Neural progenitor cell (in vitro differentiated cells): Measurements from ENCODE around the gene DNAAF5. TPM values are rescaled to one million over a fixed set of nuclear protein-coding genes. Genes with fewer than 3 reads are reported as not detected.
A peak's percentile ranks its signal among the peaks of the same experiment; 100 is the strongest.

Experiments used
- DNase-seq: peaks from one replicate; pipeline ENCODE4 v3.0.0-alpha.2; 2016; ENCODE audit warnings: low spot score
- H2AFZ ChIP-seq: fragments of 200-600 bp; sonication (generic); replicated peaks from 2 replicates; pipeline ENCODE4 v1.6.1; 2016; ENCODE audit warnings: antibody characterized with exemption
- H3F3A ChIP-seq: fragments of 200-600 bp; sonication (generic); 2 replicates; pipeline ENCODE4 v1.6.1; 2016; ENCODE audit warnings: antibody characterized with exemption, low read depth
- H3K27ac ChIP-seq: fragments of 200-600 bp; sonication (generic); 2 replicates; pipeline ENCODE4 v1.5.1; 2016; ENCODE audit warnings: mild to moderate bottlenecking
- H3K27me3 ChIP-seq: fragments of 200-600 bp; sonication (generic); 2 replicates; pipeline ENCODE4 v1.6.1; 2016; ENCODE audit warnings: mild to moderate bottlenecking, moderate library complexity
- H3K36me3 ChIP-seq: fragments of 200-600 bp; sonication (generic); 2 replicates; pipeline ENCODE4 v1.5.1; 2016
- H3K4me1 ChIP-seq: fragments of 200-600 bp; sonication (generic); 2 replicates; pipeline ENCODE4 v1.6.1; 2016; ENCODE audit warnings: mixed run types
- H3K4me2 ChIP-seq: fragments of 200-600 bp; sonication (generic); 2 replicates; pipeline ENCODE4 v1.6.1; 2016
- H3K4me3 ChIP-seq: fragments of 200-600 bp; sonication (generic); 2 replicates; pipeline ENCODE4 v1.5.1; 2016
- H3K79me2 ChIP-seq: fragments of 200-600 bp; sonication (generic); 2 replicates; pipeline ENCODE4 v1.6.1; 2016; ENCODE audit warnings: low read depth
- H3K9ac ChIP-seq: fragments of 200-600 bp; sonication (generic); 2 replicates; pipeline ENCODE4 v1.6.1; 2016
- H3K9me3 ChIP-seq: fragments of 200-600 bp; sonication (generic); 2 replicates; pipeline ENCODE4 v1.5.1; 2016; ENCODE audit warnings: low read depth
- H4K20me1 ChIP-seq: fragments of 200-600 bp; sonication (generic); 2 replicates; pipeline ENCODE4 v1.6.1; 2016; ENCODE audit warnings: low read depth
- H3K27ac Mint-ChIP-seq: 3 replicates; pipeline ENCODE4 v1.8.0; 2021; ENCODE audit warnings: mixed read lengths
- H3K27me3 Mint-ChIP-seq: 2 replicates; pipeline ENCODE4 v1.8.0; 2022; ENCODE audit warnings: low read depth, mild to moderate bottlenecking, inconsistent platforms, moderate library complexity, mixed read lengths; ENCODE audit not compliant: insufficient read depth
- H3K36me3 Mint-ChIP-seq: 3 replicates; pipeline ENCODE4 v1.8.0; 2021; ENCODE audit warnings: mixed read lengths
- H3K4me1 Mint-ChIP-seq: 3 replicates; pipeline ENCODE4 v1.8.0; 2021; ENCODE audit warnings: mixed read lengths
- H3K4me3 Mint-ChIP-seq: 3 replicates; pipeline ENCODE4 v1.8.0; 2021; ENCODE audit warnings: mild to moderate bottlenecking, moderate library complexity, mixed read lengths
- H3K9me3 Mint-ChIP-seq: 3 replicates; pipeline ENCODE4 v1.8.0; 2020; ENCODE audit warnings: mixed read lengths
- EZH2 ChIP-seq: fragments of 200-600 bp; sonication (generic); IDR thresholded peaks from 2 replicates; pipeline ENCODE4 v1.6.1; 2017; ENCODE audit warnings: antibody characterized with exemption, mild to moderate bottlenecking, moderate library complexity
- EZH2phosphoT487 ChIP-seq: fragments of 200-600 bp; sonication (generic); IDR thresholded peaks from 2 replicates; pipeline ENCODE4 v1.6.1; 2017; ENCODE audit warnings: antibody characterized with exemption
- total RNA-seq: library from RNA; depleted of rRNA; stranded (reverse); fragments of >200 nt; gene quantifications from 2 replicates; pipeline ENCODE4 v1.2.3, GENCODE V29; 2015; ENCODE audit warnings: low replicate concordance
- TF ChIP-seq, protein P1 (sequence below): fragments of 200-600 bp; sonication (generic); IDR thresholded peaks from 2 replicates; pipeline ENCODE4 v1.5.1; 2017; ENCODE audit warnings: antibody characterized with exemption, mild to moderate bottlenecking

DNAAF5 gene
- total RNA-seq, 1 donor from 2014 or later, result 23.5 TPM

GRCh38 chr7:716636-717035, 9.9 kb upstream of the DNAAF5 start:
- H3K4me2 ChIP-seq, result no peak overlapping the region
- H3K4me3 ChIP-seq, result no peak overlapping the region
- H4K20me1 ChIP-seq, result no peaks in the 10 kb centered on the region
- peaks cover 7% of the 10 kb centered on the region for H3K27me3 Mint-ChIP-seq
- no peak overlapping the region for H3K9ac ChIP-seq
- no peak overlapping the region for H3K27ac ChIP-seq
- TF ChIP-seq EZH2 (no peak), EZH2phosphoT487 (no peak)
- TF ChIP-seq, protein P1, sequence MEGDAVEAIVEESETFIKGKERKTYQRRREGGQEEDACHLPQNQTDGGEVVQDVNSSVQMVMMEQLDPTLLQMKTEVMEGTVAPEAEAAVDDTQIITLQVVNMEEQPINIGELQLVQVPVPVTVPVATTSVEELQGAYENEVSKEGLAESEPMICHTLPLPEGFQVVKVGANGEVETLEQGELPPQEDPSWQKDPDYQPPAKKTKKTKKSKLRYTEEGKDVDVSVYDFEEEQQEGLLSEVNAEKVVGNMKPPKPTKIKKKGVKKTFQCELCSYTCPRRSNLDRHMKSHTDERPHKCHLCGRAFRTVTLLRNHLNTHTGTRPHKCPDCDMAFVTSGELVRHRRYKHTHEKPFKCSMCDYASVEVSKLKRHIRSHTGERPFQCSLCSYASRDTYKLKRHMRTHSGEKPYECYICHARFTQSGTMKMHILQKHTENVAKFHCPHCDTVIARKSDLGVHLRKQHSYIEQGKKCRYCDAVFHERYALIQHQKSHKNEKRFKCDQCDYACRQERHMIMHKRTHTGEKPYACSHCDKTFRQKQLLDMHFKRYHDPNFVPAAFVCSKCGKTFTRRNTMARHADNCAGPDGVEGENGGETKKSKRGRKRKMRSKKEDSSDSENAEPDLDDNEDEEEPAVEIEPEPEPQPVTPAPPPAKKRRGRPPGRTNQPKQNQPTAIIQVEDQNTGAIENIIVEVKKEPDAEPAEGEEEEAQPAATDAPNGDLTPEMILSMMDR, result no peak
- H3K79me2 ChIP-seq, result no peaks in the 10 kb centered on the region
- H3K4me1 Mint-ChIP-seq, result peaks cover 9% of the 10 kb centered on the region
- peaks cover 2% of the 10 kb centered on the region for H3K4me1 ChIP-seq
- H2AFZ ChIP-seq, result no peak overlapping the region
- H3K27ac Mint-ChIP-seq, result peak overlapping the region; percentile 19
- peaks cover 1% of the 10 kb centered on the region for H3K36me3 Mint-ChIP-seq
- peaks cover 6% of the 10 kb centered on the region for H3K9me3 Mint-ChIP-seq
- H3K9me3 ChIP-seq, result no peaks in the 10 kb centered on the region
- H3K36me3 ChIP-seq, result no peaks in the 10 kb centered on the region
- no peak for DNase-seq
- H3K4me3 Mint-ChIP-seq, result no peak overlapping the region
- H3F3A ChIP-seq, result peaks cover 3% of the 10 kb centered on the region
- no peaks in the 10 kb centered on the region for H3K27me3 ChIP-seq

- H3K4me3 ChIP-seq, result no peak overlapping the region
- H3K4me3 Mint-ChIP-seq, result no peak overlapping the region
- no peaks in the 10 kb centered on the region for H3F3A ChIP-seq
- H3K9me3 ChIP-seq, result no peaks in the 10 kb centered on the region
- H3K27ac ChIP-seq, result no peak overlapping the region
- peaks cover 28% of the 10 kb centered on the region for H3K36me3 Mint-ChIP-seq
- no peak overlapping the region for H3K9ac ChIP-seq
- H3K27ac Mint-ChIP-seq, result no peak overlapping the region
- no peaks in the 10 kb centered on the region for H4K20me1 ChIP-seq
- DNase-seq, result no peak
- no peaks in the 10 kb centered on the region for H3K4me1 ChIP-seq
- peaks cover 6% of the 10 kb centered on the region for H3K4me1 Mint-ChIP-seq
- no peak overlapping the region for H3K4me2 ChIP-seq
- H3K27me3 Mint-ChIP-seq, result peaks cover 5% of the 10 kb centered on the region
- no peaks in the 10 kb centered on the region for H3K36me3 ChIP-seq
- H2AFZ ChIP-seq, result no peak overlapping the region
- TF ChIP-seq, protein P1, result no peak
- TF ChIP-seq EZH2 (no peak), EZH2phosphoT487 (no peak)
- H3K9me3 Mint-ChIP-seq, result peaks cover 35% of the 10 kb centered on the region
- H3K27me3 ChIP-seq, result no peaks in the 10 kb centered on the region
- H3K79me2 ChIP-seq, result peaks cover 17% of the 10 kb centered on the region
These were observed 4.8 kb upstream of the DNAAF5 start for GRCh38 chr7:721619-722248.

DNA sequence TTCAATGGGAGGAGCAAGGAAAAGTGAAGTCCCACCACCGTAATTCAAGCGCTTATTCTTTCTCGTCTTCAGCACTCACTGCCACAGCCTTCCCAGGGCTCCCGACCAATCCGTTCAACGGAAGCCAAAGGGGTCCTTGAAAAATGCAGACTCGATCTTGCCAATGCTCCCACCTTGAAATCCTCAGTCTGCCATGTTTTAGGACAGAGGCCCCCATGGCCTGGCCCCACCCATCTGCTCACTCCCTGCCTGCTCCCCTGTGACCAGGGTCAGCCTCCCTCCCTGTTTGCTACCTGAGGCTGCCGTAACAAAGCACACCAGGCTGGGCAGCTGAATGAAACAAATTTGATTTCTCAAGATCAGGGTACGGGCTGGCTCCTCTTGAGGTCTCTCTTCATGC, 3.0 kb upstream of the DNAAF5 start:
- H3K36me3 Mint-ChIP-seq, result peaks cover 28% of the 10 kb centered on the region
- H3K4me3 Mint-ChIP-seq, result no peak overlapping the region
- Histone ChIP-seq H3F3A (no peaks in the 10 kb centered on the region), H3K36me3 (no peaks in the 10 kb centered on the region), H3K4me3 (no peak overlapping the region), H3K4me1 (no peaks in the 10 kb centered on the region), H3K4me2 (no peak overlapping the region), H3K27ac (no peak overlapping the region), H2AFZ (no peak overlapping the region), H3K27me3 (no peaks in the 10 kb centered on the region), H3K79me2 (peaks cover 29% of the 10 kb centered on the region), H3K9ac (no peak overlapping the region), H3K9me3 (no peaks in the 10 kb centered on the region), H4K20me1 (peaks cover 12% of the 10 kb centered on the region)
- no peak for TF ChIP-seq EZH2phosphoT487
- TF ChIP-seq EZH2, result no peak
- TF ChIP-seq, protein P1, result no peak
- H3K9me3 Mint-ChIP-seq, result peaks cover 35% of the 10 kb centered on the region
- H3K27me3 Mint-ChIP-seq, result peaks cover 5% of the 10 kb centered on the region
- H3K27ac Mint-ChIP-seq, result no peak overlapping the region
- H3K4me1 Mint-ChIP-seq, result peaks cover 14% of the 10 kb centered on the region
- no peak for DNase-seq
